Measurements from ENCODE around the gene HNRNPUL1.

Gene HNRNPUL1

DNA sequence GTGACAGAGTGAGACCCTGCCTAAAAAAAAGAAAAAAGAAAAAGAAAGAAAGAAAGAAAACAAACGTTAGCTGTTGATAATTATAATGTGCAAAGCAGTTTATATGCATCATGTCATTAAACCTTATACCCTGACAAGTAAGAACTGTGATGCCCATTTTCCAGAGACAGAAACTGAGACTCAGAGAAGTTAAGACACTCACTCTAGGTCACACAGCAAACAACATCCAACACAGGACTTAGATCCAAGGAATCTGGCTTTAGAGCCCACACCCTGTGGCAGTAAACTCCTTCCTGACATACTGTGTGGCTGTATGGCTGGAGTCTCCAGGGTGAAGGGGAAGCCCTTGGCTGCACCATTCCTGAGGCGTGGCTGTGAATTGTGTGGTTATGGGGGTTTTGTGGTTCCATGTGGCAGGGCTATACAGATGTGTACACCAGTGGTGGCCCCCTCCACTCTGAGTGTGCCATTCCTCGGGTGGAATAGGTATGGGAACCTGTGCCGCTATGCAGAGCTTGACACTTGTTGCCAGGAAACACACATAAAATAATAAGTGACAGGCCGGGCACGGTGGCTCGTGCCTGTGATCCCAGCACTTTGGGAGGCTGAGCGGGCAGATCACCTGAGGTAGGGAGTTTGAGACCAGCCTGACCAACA lies 29.5 kb upstream of the HNRNPUL1 start:
- no peak for DNase-seq

DNA sequence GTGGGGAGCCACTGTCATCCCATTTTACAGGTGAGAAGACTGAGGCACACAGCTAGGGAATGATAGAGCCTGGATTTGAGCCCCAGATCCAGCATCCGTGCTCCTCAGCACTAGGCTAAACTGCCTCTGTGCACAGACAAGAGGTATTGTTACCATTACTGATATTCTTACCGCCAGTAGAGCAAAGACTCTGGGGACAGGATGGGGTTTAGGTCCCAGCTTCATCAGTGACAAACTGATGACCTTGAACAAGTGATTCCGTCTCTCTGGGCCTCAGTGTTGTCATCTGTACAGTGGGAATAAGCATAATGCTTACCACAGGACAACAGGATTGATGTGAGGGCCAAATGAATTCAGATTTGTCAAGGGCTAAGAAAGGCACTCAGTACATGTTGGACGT lies 28.7 kb upstream of the HNRNPUL1 start:
- no peak for DNase-seq

DNA sequence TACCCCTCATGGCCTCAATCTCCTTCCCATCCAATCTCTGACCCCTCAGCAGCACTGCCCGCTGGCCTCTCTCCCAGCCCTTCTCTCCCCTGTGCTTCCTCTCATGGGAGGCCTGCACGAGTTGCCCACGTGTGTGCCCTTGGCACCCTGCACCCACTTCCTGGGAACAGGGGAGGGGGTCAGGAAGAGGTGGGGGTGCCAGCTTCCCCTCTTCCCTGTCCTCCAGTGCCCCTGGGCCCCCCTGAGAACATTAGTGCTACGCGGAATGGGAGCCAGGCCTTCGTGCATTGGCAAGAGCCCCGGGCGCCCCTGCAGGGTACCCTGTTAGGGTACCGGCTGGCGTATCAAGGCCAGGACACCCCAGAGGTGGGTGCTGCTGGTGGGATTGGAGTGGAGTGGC lies 25.9 kb upstream of the HNRNPUL1 start:
- DNase-seq = no peak

DNA sequence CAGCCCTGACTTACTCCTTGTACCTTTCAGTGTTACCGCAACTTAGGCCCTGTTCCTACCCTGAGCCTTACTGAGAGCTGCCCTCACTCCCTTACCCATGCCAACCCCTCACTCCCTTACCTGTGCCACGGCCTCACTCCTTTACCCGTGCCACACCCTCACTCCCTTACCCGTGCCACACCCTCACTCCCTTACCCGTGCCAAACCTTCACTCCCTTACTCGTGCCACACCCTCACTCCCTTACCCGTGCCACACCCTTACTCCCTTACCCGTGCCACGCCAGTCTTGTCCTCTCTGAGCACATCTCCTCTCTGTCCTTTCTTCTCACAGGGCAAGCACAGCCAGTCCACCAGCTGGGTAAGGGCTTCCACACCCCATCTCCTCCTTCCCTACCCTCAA lies 24.8 kb upstream of the HNRNPUL1 start:
- no peak for DNase-seq

GRCh38 chr19:41239961-41240574 lies 24.1 kb upstream of the HNRNPUL1 start:
- no peak for DNase-seq

DNA sequence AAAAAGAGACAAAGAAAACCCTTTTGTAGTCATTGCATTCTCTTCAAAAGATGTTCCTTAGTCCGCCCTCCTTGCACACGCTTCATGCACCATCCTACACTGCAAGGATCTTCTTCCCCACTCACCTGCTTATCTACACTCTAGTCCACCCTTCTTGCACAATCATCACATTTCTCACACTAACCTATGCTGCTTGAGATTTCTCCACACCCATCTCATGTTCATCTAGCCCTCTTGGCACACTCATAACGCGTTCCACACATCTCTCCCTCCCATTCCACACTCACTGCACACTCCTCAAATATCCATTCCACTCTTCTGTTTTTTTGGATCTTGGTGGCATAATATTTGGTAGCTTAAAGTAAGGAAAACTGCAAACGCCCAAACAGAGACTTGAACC lies 22.3 kb upstream of the HNRNPUL1 start:
- DNase-seq = no peak

DNA sequence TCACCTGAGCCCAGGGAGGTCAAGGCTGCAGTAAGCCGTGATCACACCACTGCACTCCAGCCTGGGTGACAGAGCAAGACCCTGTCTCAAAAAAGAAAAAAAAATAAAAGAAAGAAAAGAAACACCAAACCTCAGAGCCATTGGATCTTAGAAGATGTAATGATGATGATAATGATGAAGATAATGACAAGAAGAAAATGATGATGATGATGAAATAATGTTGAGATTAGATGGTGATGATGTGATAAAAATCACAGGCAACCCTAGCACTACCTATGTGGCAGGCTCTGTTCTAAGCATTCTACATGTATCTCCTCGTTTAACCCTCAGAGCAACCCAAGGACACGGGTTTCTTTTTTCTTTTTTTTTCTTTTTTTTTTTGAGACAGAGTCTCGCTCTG lies 20.1 kb upstream of the HNRNPUL1 start:
- no peak for DNase-seq

DNA sequence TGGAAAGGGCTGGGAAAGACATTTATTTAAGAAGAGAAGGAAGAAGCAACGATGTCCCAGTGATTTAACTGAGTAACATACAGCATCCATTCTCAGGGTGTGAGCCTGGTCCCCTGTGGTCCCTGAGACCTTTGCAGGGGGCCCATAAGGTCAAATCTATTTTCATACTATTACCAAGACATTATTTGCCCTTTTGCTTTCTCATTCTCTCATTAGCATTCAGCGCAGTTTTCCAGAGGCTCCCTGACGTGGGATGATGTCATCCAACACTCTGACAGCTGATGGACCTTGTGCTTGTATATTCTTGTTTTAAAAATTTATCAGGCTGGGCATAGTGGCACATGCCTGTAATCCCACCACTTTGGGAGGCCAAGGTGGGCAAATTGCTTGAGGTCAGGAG lies 18.3 kb upstream of the HNRNPUL1 start:
- DNase-seq = no peak

DNA sequence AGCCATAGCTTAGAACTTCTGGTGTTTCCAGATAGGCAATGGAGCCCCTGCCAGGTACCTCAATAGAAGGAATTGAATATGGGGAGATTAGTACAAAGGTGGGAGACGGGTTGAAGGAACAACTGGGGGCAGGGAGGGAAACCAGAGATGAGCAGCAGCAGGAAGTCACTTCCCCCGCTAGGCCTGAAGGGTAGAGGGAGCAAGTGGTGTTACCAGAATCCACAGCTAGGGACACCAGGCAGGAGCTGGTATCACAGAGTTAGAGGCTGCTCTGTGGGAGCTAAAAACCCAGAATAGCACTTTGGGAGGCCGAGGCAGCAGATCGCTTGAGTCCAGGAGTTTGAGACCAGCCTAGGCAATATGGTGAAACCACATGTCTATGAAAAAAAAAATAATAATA lies 15.3 kb upstream of the HNRNPUL1 start:
- no peak for DNase-seq

DNA sequence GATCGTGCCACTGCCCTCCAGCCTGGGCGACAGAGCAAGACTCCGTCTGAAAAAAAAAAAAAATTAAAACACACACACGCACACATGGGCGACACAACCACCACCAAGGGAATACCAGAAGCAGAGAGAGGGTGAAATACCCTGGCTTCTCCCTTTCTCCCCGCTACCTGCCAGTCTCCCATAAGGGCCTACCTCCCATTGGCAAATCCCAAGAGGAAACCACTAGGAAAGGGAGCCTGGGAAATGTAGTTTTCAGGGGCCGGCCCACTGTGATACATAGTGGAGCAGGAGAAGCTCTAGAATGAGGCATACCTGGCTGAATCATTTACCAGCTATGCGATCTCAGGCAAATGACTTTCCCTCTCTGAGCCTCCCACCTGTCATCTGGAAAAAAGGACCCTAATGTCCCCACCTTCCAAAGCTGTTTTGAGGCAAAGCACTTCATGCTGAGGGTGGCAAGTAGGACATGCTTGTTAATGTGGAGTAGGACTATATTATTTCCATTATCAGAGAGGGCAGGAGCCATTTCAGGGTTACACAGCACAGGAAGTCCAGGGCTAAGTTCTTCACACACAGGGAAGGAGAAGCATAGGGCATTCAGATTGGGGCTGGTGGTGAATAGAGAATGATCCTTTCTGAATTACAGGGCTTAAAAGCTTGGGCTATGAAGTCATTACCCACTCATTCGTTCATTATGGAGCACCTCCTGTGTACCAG lies 14.3 kb upstream of the HNRNPUL1 start:
- no peak for DNase-seq

GRCh38 chr19:41253660-41254059 lies 10.5 kb upstream of the HNRNPUL1 start:
- DNase-seq = no peak

- no peak for DNase-seq
These were observed 9.0 kb upstream of the HNRNPUL1 start for GRCh38 chr19:41255171-41255570.

GRCh38 chr19:41261474-41262190 lies 2.5 kb upstream of the HNRNPUL1 start:
- DNase-seq = no peak

DNA sequence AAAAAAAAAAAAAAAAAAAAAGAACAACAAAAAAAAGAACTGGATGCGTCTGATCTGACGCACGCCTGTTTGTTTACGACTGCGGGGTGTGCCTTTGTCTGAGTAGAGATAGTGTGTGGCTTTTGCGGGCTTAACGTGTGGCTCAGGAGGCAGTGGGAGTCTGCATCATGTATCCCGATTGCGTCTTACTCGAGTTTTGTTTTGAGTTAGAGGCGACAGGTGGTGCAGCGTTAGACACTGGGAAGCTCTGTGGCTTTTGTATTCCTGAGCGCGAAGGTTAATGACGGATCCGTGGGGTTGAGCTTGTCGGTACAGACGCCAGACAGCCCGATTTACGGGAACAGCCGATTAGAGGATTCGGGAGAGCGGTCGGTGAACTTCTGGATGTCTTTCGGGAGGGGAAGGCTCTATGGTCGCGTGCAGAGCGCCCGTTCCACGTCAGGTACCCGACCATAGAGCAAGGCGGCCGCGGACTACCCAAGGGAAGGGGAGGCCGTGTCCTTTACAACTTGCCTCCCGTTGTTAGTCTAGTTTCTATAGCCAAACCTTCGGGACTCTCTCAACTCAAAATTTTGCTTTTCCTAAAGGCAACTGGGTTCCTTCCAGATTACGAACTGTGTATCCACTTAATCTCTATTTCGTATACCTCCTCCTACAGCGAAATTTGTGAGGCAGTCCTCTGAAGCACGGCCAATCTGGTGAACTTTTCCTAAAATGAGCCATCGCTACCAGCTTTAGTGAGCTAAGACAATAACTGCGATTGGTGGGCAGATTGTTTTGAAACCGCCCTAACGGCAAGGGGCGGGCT lies 926 bp upstream of the HNRNPUL1 start:
- DNase-seq = no peak

- DNase-seq = peak; percentile 26
These were observed 616 bp downstream of the HNRNPUL1 start for GRCh38 chr19:41264581-41265394.

- no peak for DNase-seq
These were observed 1.4 kb downstream of the HNRNPUL1 start for GRCh38 chr19:41265395-41266153.

DNA sequence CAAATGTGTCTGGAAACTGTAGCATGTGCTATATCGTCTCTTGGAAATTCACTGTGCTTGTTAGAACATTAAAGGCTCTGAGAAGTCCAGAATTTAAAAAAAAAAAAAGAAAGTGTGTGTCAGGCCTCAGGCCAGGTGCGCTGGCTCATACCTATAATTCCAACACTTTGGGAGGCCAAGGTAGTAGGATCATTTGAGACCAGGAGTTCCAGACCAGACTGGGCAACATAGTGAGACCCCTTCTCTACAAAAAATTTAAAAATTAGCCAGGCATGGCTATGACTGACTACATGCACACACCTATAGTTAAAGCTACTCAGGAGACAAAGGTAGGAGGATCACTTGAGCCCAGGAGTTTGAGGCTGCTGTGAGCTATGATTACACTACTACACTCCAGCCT lies 4.9 kb downstream of the HNRNPUL1 start:
- no peak for DNase-seq

- no peak for DNase-seq
These were observed 5.4 kb downstream of the HNRNPUL1 start for GRCh38 chr19:41269571-41269970.

- no peak for DNase-seq
These were observed 8.9 kb downstream of the HNRNPUL1 start for GRCh38 chr19:41273076-41273475.

- no peak for DNase-seq
These were observed 10.6 kb downstream of the HNRNPUL1 start for GRCh38 chr19:41274802-41275201.

- DNase-seq = no peak
These were observed 12.1 kb downstream of the HNRNPUL1 start for GRCh38 chr19:41276231-41276630.

Data from NCI-H510A treated with DMSO at 0.1 percent for 48 hours (cell line).